HepG2 (cell line): Measurements from ENCODE around the gene PMIS2. TPM values are rescaled to one million over a fixed set of nuclear protein-coding genes. Genes with fewer than 3 reads are reported as not detected.

Experiments
- CAMTA2 ChIP-seq: sonication (generic); formaldehyde crosslinking; IDR thresholded peaks from 2 replicates; pipeline ENCODE4 v1.4.0; 2020; ENCODE audit warnings: mild to moderate bottlenecking, missing genetic modification reagents, borderline replicate concordance
- CREB1 ChIP-seq, 2 experiments: fragments of 450-650 bp in 1 of 2; IDR thresholded peaks; 2 replicates each; pipeline ENCODE4 v1.6.1; 2016 to 2017; ENCODE audit warnings: control low read depth in 1 of 2, mild to moderate bottlenecking in 1 of 2, missing compliant biosample characterization in 1 of 2, missing genetic modification characterization in 1 of 2
- ESRRA ChIP-seq: sonication (generic); formaldehyde crosslinking; IDR thresholded peaks from 2 replicates; pipeline ENCODE4 v1.5.1; 2020; ENCODE audit warnings: mild to moderate bottlenecking, low read depth, missing genetic modification reagents
- GPBP1L1 ChIP-seq: sonication (generic); formaldehyde crosslinking; IDR thresholded peaks from 2 replicates; pipeline ENCODE4 v1.5.0; 2020; ENCODE audit warnings: mild to moderate bottlenecking, missing genetic modification reagents
- HMG20B ChIP-seq: conservative IDR thresholded peaks from 2 replicates; pipeline ENCODE4 v1.6.1; 2016; ENCODE audit warnings: missing genetic modification reagents, missing compliant biosample characterization
- KDM6A ChIP-seq: IDR thresholded peaks from 2 replicates; pipeline ENCODE4 v1.6.1; 2016; ENCODE audit warnings: low read depth
- SIX1 ChIP-seq: sonication (generic); formaldehyde crosslinking; IDR thresholded peaks from 2 replicates; pipeline ENCODE4 v1.4.0; 2020; ENCODE audit warnings: missing genetic modification reagents, borderline replicate concordance
- SPEN ChIP-seq: sonication (generic); formaldehyde crosslinking; IDR thresholded peaks from 2 replicates; pipeline ENCODE4 v1.5.1; 2020; ENCODE audit warnings: low read depth, mild to moderate bottlenecking, missing genetic modification reagents
- ZBTB10 ChIP-seq: sonication (generic); formaldehyde crosslinking; IDR thresholded peaks from 2 replicates; pipeline ENCODE4 v1.4.0; 2020; ENCODE audit warnings: missing genetic modification reagents, borderline replicate concordance
- ZBTB49 ChIP-seq: sonication (generic); formaldehyde crosslinking; IDR thresholded peaks from 2 replicates; pipeline ENCODE4 v1.4.0; 2020; ENCODE audit warnings: missing genetic modification reagents, borderline replicate concordance
- ZNF12 ChIP-seq: sonication (generic); formaldehyde crosslinking; IDR thresholded peaks from 2 replicates; pipeline ENCODE4 v1.5.0; 2020; ENCODE audit warnings: missing genetic modification reagents
- ZNF281 ChIP-seq: sonication (generic); formaldehyde crosslinking; IDR thresholded peaks from 2 replicates; pipeline ENCODE4 v1.4.0; 2020; ENCODE audit warnings: missing genetic modification reagents, borderline replicate concordance
- ZNF337 ChIP-seq: sonication (generic); formaldehyde crosslinking; IDR thresholded peaks from 2 replicates; pipeline ENCODE4 v1.5.1; 2020; ENCODE audit warnings: missing genetic modification reagents, low read depth, mild to moderate bottlenecking, borderline replicate concordance
- ZNF34 ChIP-seq: sonication (generic); formaldehyde crosslinking; IDR thresholded peaks from 2 replicates; pipeline ENCODE4 v1.4.0; 2020; ENCODE audit warnings: mild to moderate bottlenecking, missing genetic modification reagents, borderline replicate concordance
- ZNF547 ChIP-seq: sonication (generic); formaldehyde crosslinking; IDR thresholded peaks from 2 replicates; pipeline ENCODE4 v1.5.1; 2020; ENCODE audit warnings: mild to moderate bottlenecking, missing genetic modification reagents
- polyA plus RNA-seq, 8 experiments: library from polyadenylated mRNA; depleted of rRNA in 3 of 8; stranded (reverse) in 7 of 8; unstranded in 1 of 8; fragments of >200 nt; fragmentation: Illumina TruSeq in 4 of 8; extraction: Trizol in 4 of 8; gene quantifications; 2 replicates each; pipeline versions ENCODE4 v1.2.1 to v1.2.3, GENCODE V29; 2011 to 2016; ENCODE audit warnings: low read depth in 4 of 8, missing spikeins in 1 of 8, mixed read lengths in 1 of 8; ENCODE audit not compliant: insufficient read depth in 1 of 8
- total RNA-seq, 5 experiments: library from RNA; depleted of rRNA; stranded (reverse); fragments of >200 nt; fragmentation: Illumina TruSeq; extraction: Trizol; gene quantifications; 2 replicates each; pipeline ENCODE4 v1.2.3, GENCODE V29; 2016; ENCODE audit warnings: low read depth in 1 of 5
- TF ChIP-seq, protein P1 (sequence below): sonication (generic); formaldehyde crosslinking; IDR thresholded peaks from 2 replicates; pipeline ENCODE4 v1.5.0; 2020; ENCODE audit warnings: missing genetic modification reagents

The PMIS2 gene
- total and polyA plus RNA-seq, 2 of the 13 experiments (the other 11 are each of a cell fraction or from before 2014, with no cell fraction given): not detected

GRCh38 chr19:35628565-35629331 lies 42.8 kb downstream of the PMIS2 start, which contains the start of gene RBM42 (continued):
- TF ChIP-seq ZNF12 (CRISPR knock-in tag) (no peak), HMG20B (CRISPR knock-in tag) (0 out of 2 replicates have a peak, but pooled peaks have one; percentile 18), CREB1 (IDR thresholded peaks at IDR 0.05) (peak; percentile 100), CREB1 (CRISPR knock-in tag; IDR thresholded peaks at IDR 0.05) (peak; percentile 100), ZNF281 (CRISPR knock-in tag) (peak; percentile 65), ZBTB10 (CRISPR knock-in tag) (no peak), KDM6A (CRISPR knock-in tag) (no peak), ZBTB49 (no peak), ZNF547 (CRISPR knock-in tag) (0 out of 2 replicates have a peak, but pooled peaks have one; percentile 3), GPBP1L1 (CRISPR knock-in tag) (no peak), ESRRA (CRISPR knock-in tag) (peak; percentile 64), ZNF34 (CRISPR knock-in tag) (no peak), ZNF337 (no peak), CAMTA2 (CRISPR knock-in tag) (peak; percentile 25; the same call in 1 of the 2 replicates), SPEN (CRISPR knock-in tag) (peak; percentile 97), SIX1 (CRISPR knock-in tag) (no peak; the same call in 1 of the 2 replicates)
- TF ChIP-seq, protein P1, sequence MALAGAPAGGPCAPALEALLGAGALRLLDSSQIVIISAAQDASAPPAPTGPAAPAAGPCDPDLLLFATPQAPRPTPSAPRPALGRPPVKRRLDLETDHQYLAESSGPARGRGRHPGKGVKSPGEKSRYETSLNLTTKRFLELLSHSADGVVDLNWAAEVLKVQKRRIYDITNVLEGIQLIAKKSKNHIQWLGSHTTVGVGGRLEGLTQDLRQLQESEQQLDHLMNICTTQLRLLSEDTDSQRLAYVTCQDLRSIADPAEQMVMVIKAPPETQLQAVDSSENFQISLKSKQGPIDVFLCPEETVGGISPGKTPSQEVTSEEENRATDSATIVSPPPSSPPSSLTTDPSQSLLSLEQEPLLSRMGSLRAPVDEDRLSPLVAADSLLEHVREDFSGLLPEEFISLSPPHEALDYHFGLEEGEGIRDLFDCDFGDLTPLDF (CRISPR knock-in tag): 0 out of 2 replicates have a peak, but pooled peaks have one; percentile 13
